NT2/D1 (cell line): ENCODE measurements around the gene RBP2.

Experiments used
- SUZ12 ChIP-seq: IDR thresholded peaks from 2 replicates; pipeline ENCODE4 v1.6.1; 2011; ENCODE audit not compliant: insufficient read length, insufficient read depth; ENCODE audit errors: extremely low read depth
- YY1 ChIP-seq: IDR thresholded peaks from 2 replicates; pipeline ENCODE4 v1.6.1; 2011; ENCODE audit not compliant: insufficient read length, insufficient read depth
- ZNF274 ChIP-seq: IDR thresholded peaks from 2 replicates; pipeline ENCODE4 v1.6.1; 2011; ENCODE audit warnings: mild to moderate bottlenecking, low read depth, low read length

- TF ChIP-seq ZNF274 = no peak
- no peak for TF ChIP-seq SUZ12
- TF ChIP-seq YY1 = no peak
Observed at GRCh38 chr3:139517321-139518065, 41.2 kb upstream of the RBP2 start.
